Astrocyte (in vitro differentiated cells and primary cell): ENCODE results near the gene SLC18A3.

Experiments used
- CTCF ChIP-seq: IDR thresholded peaks from 2 replicates; pipeline ENCODE4 v1.5.1; 2011; ENCODE audit warnings: low read depth, mild to moderate bottlenecking, inconsistent platforms, low read length, moderate library complexity; ENCODE audit not compliant: insufficient read depth
- EZH2 ChIP-seq: IDR thresholded peaks from 2 replicates; pipeline ENCODE4 v1.6.1; 2012; ENCODE audit warnings: mild to moderate bottlenecking, low read length, inconsistent platforms; ENCODE audit not compliant: insufficient read depth

- TF ChIP-seq CTCF = no peak
- no peak for TF ChIP-seq EZH2
These were observed 14.2 kb upstream of the SLC18A3 start for GRCh38 chr10:49595713-49596492.
